GM21367 (cell line): ENCODE data around the gene GARIN5B.
"Not testable (repeated sequence)": the region's sequence is repeated elsewhere in the genome, so short reads cannot be mapped to it uniquely, and the experiment has no call there.

Experiments used
- ATAC-seq: cut with Tn5 transposase; IDR thresholded peaks from one replicate; pipeline ENCODE4 v1.9.1; 2021; ENCODE audit not compliant: unreplicated experiment

GARIN5B gene

GRCh38 chr19:55362990-55363716 lies at the start of gene GARIN5B:
Gene GARIN5B, minus strand, starts transcription at chr19:55363260. Its CDS starts 194 bp downstream, at chr19:55363066.
- ATAC-seq, result no peak

- no peak for ATAC-seq
Measured at GRCh38 chr19:55410168-55410567, 47.1 kb upstream of the GARIN5B start.

GRCh38 chr19:55409179-55409578 lies 46.1 kb upstream of the GARIN5B start:
- ATAC-seq, result not testable (repeated sequence)

- ATAC-seq, result no peak
Measured at GRCh38 chr19:55408533-55408872, 45.4 kb upstream of the GARIN5B start.

GRCh38 chr19:55407800-55408532 lies 44.9 kb upstream of the GARIN5B start:
- ATAC-seq, result peak; percentile 69

- peak; percentile 58 for ATAC-seq
Measured at GRCh38 chr19:55407550-55407799, 44.4 kb upstream of the GARIN5B start, which contains the start of gene UBE2S. Gene UBE2S, minus strand, starts transcription at chr19:55407788. Its CDS starts 199 bp downstream, at chr19:55407589.

GRCh38 chr19:55406826-55407549 lies 43.9 kb upstream of the GARIN5B start:
- peak; percentile 17 for ATAC-seq

GRCh38 chr19:55406091-55406825 lies 43.2 kb upstream of the GARIN5B start:
- no peak for ATAC-seq

GRCh38 chr19:55405638-55406037 lies 42.6 kb upstream of the GARIN5B start:
- no peak for ATAC-seq

- ATAC-seq, result no peak
Measured at GRCh38 chr19:55402509-55402908, 39.4 kb upstream of the GARIN5B start.

GRCh38 chr19:55401390-55401789 lies 38.3 kb upstream of the GARIN5B start:
- ATAC-seq, result not testable (repeated sequence)

GRCh38 chr19:55400281-55401087 lies 37.4 kb upstream of the GARIN5B start:
- no peak for ATAC-seq

GRCh38 chr19:55398200-55398925 lies 35.3 kb upstream of the GARIN5B start:
- ATAC-seq, result no peak

- ATAC-seq, result no peak
Measured at GRCh38 chr19:55392820-55393761, 30.0 kb upstream of the GARIN5B start.

GRCh38 chr19:55391702-55392615 lies 28.9 kb upstream of the GARIN5B start:
- no peak for ATAC-seq

GRCh38 chr19:55391191-55391670 lies 28.2 kb upstream of the GARIN5B start:
- ATAC-seq, result no peak

GRCh38 chr19:55390461-55390880 lies 27.4 kb upstream of the GARIN5B start:
- no peak for ATAC-seq
